ENCODE data around the gene MADCAM1. TPM values are rescaled to one million over a fixed set of nuclear protein-coding genes. Genes with fewer than 3 reads are reported as not detected.
A peak's percentile ranks its signal among the peaks of the same experiment; 100 is the strongest.

The MADCAM1 gene
- polyA plus RNA-seq, 1 donor from 2014 or later, result 0.36 TPM

DNA sequence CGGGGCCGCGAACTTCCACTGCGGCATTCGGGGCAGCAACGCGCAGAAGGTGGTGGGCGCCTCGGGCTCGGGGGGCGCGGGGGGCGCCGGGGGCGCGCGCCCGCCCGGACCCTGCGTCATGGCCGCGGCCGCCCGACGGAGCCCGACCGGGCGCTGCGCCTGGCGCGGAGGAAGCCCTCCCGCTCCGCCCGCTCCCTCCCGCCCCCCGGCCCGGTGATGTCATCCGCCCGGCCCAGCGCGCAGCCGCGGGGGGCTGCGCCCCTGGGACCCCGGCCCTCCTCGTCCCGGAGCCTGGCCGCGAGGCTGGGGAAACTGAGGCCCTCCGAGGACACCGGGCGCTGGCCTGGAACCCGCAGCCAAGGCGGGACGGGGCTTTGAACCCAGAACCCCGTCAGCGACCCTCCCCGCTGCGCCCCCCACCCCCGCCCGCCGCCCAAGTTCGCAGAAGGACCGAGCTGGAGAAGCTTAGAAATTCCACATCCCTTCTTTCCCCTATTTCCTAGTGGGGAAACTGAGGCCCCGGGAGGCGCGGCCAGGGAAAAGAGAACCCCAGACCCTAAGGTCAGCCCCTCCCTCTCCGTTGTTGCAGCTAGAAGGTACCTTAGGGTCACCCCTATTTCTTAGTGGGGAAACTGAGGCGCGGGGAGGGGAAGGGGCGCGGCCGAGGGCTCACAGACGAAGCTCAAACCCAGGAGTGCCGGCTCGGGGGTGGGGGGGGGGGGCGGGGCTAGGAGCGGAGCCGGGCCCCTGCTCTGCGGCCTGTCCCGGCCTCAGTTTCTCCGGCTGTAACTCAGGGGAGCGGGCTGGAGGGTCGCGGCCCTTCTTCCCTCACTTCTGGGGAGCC, 35.2 kb upstream of the MADCAM1 start, which contains the start of gene SHC2:
Gene SHC2 (minus strand): TSS at position 157 of the 844 bp plus-strand sequence. CDS start 37 bp downstream, at position 120.
- H3K4me3 Mint-ChIP-seq, result peak within 1 kb of the TSS; percentile 60 to 82 (median 68)
- H3K27me3 Mint-ChIP-seq, result peaks cover 15% of the 10 kb centered on the region
- H3K27ac Mint-ChIP-seq, result peak within 1 kb of the TSS in 1 of 3 donors; percentile 60

DNA sequence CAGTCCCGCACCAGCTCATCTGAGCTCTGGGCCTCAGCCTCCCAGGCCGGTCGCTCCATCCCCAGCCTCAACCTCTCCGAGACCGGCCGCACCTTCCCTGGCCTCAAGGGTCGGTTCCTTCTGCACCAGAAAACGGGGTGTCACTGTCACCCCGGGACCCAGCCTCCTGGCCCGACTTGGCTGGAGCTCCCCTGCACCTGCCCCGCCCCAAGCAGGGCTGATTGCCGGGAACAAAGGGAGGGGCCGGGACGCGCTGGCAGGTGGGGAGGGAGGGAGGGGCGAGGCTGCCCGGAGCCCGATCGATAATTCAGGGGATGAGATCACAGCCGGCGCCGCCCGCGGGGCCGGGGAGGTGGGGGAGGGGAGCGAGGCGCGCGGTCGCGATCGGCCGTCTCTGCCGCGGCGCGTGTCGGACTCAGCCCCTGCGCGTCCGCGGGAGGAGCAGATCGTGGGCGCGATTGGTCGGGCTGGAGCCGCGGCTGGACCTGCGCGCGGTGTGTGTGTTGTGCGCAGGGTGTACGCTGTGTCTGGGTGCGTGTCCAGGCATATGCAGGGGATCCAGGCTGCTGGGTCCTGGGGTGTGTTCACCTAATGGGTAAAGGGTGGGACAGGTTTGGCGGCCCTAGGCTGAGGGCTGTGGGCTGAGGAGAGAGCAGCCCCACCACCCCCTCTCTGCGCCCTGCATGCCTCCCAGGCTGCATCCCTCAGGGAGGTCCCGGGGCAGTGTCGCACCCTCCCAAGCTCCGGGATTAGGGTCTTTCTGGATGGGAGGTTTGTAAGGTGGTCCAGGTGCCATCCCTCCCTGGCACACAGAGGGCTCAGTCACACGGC, 34.4 kb upstream of the MADCAM1 start:
- Mint-ChIP-seq H3K4me1 (peaks cover 0 to 4% (median 0%) of the 10 kb centered on the region in 3 donors), H3K27ac (no peak overlapping the region), H3K4me3 (peak overlapping the region in 3 of 4 donors; percentile 47 to 66 (median 55)), H3K36me3 (no peaks in the 10 kb centered on the region), H3K27me3 (peaks cover 15% of the 10 kb centered on the region), H3K9me3 (no peaks in the 10 kb centered on the region)

More for the DNA sequence above, 35.2 kb upstream of the MADCAM1 start, which contains the start of gene SHC2:
- Mint-ChIP-seq H3K4me1 (peaks cover 0 to 4% (median 0%) of the 10 kb centered on the region in 3 donors), H3K9me3 (no peaks in the 10 kb centered on the region), H3K36me3 (no peaks in the 10 kb centered on the region)

DNA sequence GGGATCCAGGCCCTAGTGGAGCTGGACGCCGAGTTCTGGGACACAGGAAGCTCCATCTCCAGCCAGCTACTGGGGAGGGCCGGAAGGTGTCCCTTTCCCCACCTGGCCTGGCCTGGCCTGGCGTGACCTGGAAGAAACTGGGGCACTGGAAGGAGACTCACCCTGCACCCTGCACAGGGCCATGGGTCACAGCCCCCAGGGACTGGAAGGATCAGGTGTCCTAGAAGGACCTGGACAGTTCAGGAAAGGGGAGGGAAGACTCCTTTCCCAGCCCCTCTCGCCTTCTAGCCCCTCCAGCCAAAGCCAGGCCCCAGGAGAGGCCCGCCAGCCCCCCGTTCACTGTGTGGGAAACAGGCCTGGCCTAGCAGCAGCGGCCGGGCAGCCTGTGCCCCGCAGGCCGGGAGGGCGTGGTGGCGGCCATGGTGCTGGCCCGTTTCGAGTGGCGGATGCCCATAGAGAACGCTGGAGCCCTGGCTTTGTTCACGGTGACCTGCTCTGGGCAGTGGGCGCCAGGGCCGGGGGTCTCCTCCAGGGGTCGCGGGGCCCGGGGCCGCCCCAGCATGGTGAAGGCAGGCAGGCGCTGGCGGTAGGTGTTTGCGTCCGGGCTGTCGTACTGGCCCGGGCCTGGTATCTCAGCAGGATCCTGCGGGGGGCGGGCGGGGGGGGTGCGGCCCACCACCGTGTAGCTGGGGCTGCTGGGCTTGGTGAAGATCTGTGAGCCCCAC, 32.6 kb upstream of the MADCAM1 start:
- H3K4me3 Mint-ChIP-seq, result no peak overlapping the region
- H3K9me3 Mint-ChIP-seq, result no peaks in the 10 kb centered on the region
- H3K4me1 Mint-ChIP-seq, result peaks cover 0 to 4% (median 0%) of the 10 kb centered on the region in 3 donors
- peaks cover 15% of the 10 kb centered on the region for H3K27me3 Mint-ChIP-seq
- no peaks in the 10 kb centered on the region for H3K36me3 Mint-ChIP-seq
- H3K27ac Mint-ChIP-seq, result no peak overlapping the region

DNA sequence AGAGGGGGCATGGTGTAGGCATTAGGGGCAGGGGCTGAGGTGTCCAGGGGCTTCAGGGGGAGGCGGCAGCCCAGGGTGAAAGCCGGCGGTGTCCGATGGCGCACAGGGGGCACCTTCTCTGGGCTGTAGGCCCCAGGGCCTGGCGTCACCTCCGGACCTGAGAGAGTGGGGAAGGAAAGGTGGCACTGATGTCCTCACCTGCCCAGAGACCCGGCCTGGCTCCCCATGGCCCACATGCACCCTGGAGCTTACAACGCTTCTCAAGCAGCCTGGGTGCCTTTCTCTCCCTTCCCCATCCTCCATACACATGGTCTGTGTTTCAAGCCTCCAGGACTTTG, 32.1 kb upstream of the MADCAM1 start:
- Mint-ChIP-seq H3K27ac (no peak overlapping the region), H3K9me3 (no peaks in the 10 kb centered on the region), H3K4me1 (peaks cover 0 to 4% (median 0%) of the 10 kb centered on the region in 3 donors), H3K36me3 (no peaks in the 10 kb centered on the region), H3K4me3 (no peak overlapping the region), H3K27me3 (peaks cover 15% of the 10 kb centered on the region)

DNA sequence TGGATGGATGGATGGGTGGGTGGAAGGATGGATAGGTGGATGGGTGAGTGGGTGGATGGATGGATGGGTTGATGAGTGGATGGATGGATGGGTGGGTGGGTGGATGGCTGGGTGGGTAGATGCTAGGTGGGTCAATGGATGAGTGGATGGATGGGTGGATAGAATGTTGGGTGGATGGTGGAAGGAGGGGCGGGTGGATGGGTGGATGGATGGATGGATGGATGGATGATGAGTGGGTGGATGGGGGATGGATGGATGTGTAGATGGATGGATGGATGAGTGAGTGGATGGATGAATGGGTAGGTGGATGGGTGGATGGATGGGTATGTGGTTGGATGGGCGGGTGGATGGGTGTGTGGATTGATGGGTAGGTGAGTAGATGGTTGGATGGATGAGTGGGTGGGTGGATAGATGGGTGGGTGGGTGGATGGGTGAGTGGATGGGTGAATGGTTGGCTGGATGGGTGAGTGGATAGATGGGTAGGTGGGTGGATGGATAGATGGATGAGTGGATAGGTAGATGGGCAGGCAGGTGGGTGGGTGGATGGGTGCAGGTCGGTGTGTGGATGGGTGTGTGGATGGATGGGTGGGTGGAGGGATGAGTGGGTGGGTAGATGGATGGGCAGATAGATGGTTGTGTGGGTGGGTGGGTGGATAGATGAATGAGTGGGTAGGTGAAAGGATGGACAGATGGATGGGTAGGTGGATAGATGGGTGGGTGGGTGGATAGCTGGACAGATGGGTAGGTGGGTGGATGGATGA, 31.1 kb upstream of the MADCAM1 start:
- H3K27ac Mint-ChIP-seq, result no peak overlapping the region
- H3K27me3 Mint-ChIP-seq, result peaks cover 10% of the 10 kb centered on the region
- no peaks in the 10 kb centered on the region for H3K36me3 Mint-ChIP-seq
- H3K9me3 Mint-ChIP-seq, result no peaks in the 10 kb centered on the region
- peak overlapping the region in 1 of 4 donors; percentile 25 for H3K4me3 Mint-ChIP-seq
- no peaks in the 10 kb centered on the region for H3K4me1 Mint-ChIP-seq

- Mint-ChIP-seq H3K36me3 (no peaks in the 10 kb centered on the region), H3K4me3 (no peak overlapping the region), H3K9me3 (no peaks in the 10 kb centered on the region), H3K4me1 (no peaks in the 10 kb centered on the region), H3K27ac (peak overlapping the region in 1 of 3 donors; percentile 69), H3K27me3 (peaks cover 3% of the 10 kb centered on the region)
Measured at GRCh38 chr19:467554-467953, 28.7 kb upstream of the MADCAM1 start.

DNA sequence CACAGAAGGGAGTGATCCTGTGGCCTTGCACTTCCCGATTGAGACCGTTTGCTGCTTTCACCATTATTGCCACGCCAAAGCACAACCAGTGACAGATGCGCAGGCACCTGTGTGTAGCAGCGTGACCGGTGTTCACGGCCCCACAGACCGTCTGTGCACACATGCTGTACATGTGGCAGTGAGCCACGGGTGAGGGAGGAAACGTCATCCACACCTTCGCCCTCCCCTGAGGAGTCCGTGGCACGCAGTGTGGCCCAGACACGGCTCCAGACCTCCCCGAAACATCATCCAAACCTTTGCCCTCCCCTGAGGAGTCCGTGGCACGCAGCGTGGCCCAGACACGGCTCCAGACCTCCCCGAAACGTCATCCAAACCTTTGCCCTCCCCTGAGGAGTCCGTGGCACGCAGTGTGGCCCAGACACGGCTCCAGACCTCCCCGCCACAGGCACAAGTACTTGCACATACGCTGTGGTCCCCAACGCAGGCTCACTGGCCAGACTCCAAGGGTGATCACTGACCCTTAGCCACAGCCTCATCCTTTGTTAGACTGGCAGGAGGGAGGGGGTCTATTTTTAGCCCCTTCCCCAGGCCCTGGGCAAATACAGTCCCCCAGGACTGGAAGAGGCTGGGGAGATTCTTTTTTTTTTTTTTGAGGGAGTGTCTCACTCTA, 27.6 kb upstream of the MADCAM1 start:
- H3K4me1 Mint-ChIP-seq, result no peaks in the 10 kb centered on the region
- peak overlapping the region in 1 of 4 donors; percentile 57 for H3K4me3 Mint-ChIP-seq
- no peaks in the 10 kb centered on the region for H3K36me3 Mint-ChIP-seq
- no peak overlapping the region for H3K27ac Mint-ChIP-seq
- H3K9me3 Mint-ChIP-seq, result no peaks in the 10 kb centered on the region
- H3K27me3 Mint-ChIP-seq, result peaks cover 2% of the 10 kb centered on the region

DNA sequence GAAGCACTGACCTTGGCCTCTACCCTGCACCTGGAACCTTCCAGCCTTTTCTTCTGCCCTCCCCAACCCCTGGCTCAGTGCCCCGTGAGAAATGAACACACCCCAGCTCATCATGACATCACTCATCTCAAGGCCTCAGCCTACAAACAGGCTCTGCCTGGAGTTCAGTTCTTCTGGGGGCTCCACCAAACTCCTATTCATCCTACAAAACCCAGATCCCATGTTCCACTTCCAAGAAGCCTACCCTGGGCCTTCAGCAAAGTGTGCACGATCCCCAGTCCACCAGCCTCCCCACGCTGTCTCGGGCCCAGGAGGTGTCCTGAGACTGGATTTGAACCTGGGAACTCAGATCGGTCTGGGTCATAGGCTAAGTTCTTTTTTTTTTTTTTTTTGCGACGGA, 26.5 kb upstream of the MADCAM1 start:
- Mint-ChIP-seq H3K36me3 (no peaks in the 10 kb centered on the region), H3K27me3 (peaks cover 2% of the 10 kb centered on the region), H3K4me1 (no peaks in the 10 kb centered on the region), H3K27ac (no peak overlapping the region), H3K4me3 (peak overlapping the region in 1 of 4 donors; percentile 67), H3K9me3 (no peaks in the 10 kb centered on the region)

GRCh38 chr19:470701-471100, 25.6 kb upstream of the MADCAM1 start:
- no peaks in the 10 kb centered on the region for H3K9me3 Mint-ChIP-seq
- H3K4me1 Mint-ChIP-seq, result no peaks in the 10 kb centered on the region
- H3K27me3 Mint-ChIP-seq, result peaks cover 5% of the 10 kb centered on the region
- no peak overlapping the region for H3K27ac Mint-ChIP-seq
- no peak overlapping the region for H3K4me3 Mint-ChIP-seq
- no peaks in the 10 kb centered on the region for H3K36me3 Mint-ChIP-seq

- Mint-ChIP-seq H3K27ac (no peak overlapping the region), H3K36me3 (no peaks in the 10 kb centered on the region), H3K9me3 (no peaks in the 10 kb centered on the region), H3K27me3 (peaks cover 5% of the 10 kb centered on the region), H3K4me1 (no peaks in the 10 kb centered on the region), H3K4me3 (no peak overlapping the region)
Measured at GRCh38 chr19:472005-472858, 24.1 kb upstream of the MADCAM1 start.

DNA sequence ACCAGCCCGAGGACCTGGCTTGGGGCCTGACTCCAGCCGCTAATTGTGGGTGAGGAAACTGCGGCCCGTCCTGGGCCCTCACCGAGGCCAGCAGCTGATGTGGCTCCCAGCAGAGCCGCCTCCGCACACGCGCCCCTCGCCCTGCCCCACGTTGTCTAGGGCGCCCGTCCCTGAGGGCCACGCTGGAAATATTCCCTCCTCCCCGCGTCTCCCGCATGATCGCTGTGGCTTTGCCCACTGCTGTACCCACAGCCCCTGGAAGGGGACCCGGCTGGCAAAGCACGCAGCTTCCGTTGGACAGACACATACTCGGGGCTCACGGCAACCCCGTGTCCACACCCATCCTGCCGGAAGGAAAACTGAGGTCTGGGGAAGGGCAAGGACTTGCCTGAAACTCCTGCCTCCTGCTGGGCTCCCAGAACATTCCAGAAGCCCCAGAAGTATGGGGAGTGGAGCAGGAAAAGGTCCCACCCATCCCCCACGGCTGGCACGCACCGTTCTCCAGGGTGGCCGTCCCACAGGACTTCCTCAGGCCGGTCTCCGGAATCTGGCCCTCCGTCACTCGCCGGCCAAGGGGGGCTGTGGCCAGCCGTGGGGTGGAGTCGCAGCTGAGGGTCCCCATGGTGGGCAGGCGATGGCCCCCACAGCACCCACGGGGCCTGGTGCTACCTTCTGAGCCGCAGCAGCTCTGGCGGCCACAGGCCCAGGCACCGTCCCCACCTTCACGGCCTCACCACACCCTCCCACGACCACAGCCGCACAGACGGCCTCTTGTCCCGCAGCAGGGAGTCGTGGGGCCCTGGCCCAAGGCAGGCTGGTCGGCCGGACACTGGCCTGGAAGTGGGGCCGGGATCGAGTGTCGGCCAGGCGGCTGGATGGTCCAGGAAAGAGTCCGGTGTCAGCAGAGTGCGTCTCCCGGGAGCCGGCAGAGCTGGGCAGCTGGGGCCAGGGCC, 21.9 kb upstream of the MADCAM1 start:
- H3K27me3 Mint-ChIP-seq, result peaks cover 5% of the 10 kb centered on the region
- no peak overlapping the region for H3K27ac Mint-ChIP-seq
- H3K36me3 Mint-ChIP-seq, result no peaks in the 10 kb centered on the region
- no peak overlapping the region for H3K4me3 Mint-ChIP-seq
- H3K4me1 Mint-ChIP-seq, result peaks cover 0 to 1% (median 0%) of the 10 kb centered on the region in 3 donors
- no peaks in the 10 kb centered on the region for H3K9me3 Mint-ChIP-seq

GRCh38 chr19:475360-475759, 20.9 kb upstream of the MADCAM1 start:
- Mint-ChIP-seq H3K4me1 (peaks cover 0 to 1% (median 0%) of the 10 kb centered on the region in 3 donors), H3K27me3 (peaks cover 5% of the 10 kb centered on the region), H3K36me3 (no peaks in the 10 kb centered on the region), H3K9me3 (peaks cover 0 to 4% (median 0%) of the 10 kb centered on the region in 3 donors), H3K4me3 (no peak overlapping the region), H3K27ac (peak overlapping the region in 1 of 3 donors; percentile 29)
